ENCODE measurements around the gene GABRB3.

The GABRB3 gene

GRCh38 chr15:26673445-26673844 lies 99.4 kb downstream of the GABRB3 start:
- TF ChIP-seq, protein P1, sequence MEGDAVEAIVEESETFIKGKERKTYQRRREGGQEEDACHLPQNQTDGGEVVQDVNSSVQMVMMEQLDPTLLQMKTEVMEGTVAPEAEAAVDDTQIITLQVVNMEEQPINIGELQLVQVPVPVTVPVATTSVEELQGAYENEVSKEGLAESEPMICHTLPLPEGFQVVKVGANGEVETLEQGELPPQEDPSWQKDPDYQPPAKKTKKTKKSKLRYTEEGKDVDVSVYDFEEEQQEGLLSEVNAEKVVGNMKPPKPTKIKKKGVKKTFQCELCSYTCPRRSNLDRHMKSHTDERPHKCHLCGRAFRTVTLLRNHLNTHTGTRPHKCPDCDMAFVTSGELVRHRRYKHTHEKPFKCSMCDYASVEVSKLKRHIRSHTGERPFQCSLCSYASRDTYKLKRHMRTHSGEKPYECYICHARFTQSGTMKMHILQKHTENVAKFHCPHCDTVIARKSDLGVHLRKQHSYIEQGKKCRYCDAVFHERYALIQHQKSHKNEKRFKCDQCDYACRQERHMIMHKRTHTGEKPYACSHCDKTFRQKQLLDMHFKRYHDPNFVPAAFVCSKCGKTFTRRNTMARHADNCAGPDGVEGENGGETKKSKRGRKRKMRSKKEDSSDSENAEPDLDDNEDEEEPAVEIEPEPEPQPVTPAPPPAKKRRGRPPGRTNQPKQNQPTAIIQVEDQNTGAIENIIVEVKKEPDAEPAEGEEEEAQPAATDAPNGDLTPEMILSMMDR (IDR thresholded peaks at IDR 0.05; ENCODE audit: insufficient read depth, low read length, poor library complexity, severe bottlenecking), result no peak
- Histone ChIP-seq H3K36me3 (ENCODE audit: control insufficient read depth, insufficient read depth, low read length) (no peaks in the 10 kb centered on the region), H3K4me3 (replicated peaks; ENCODE audit: low read depth, low read length) (no peak overlapping the region), H3K27me3 (replicated peaks; ENCODE audit: control insufficient read depth, insufficient read depth, low read length) (no peaks in the 10 kb centered on the region)
- no peak for DNase-seq (ENCODE audit: extremely low read depth, insufficient read length)

- Histone ChIP-seq H3K4me3 (replicated peaks; ENCODE audit: low read depth, low read length) (no peak overlapping the region), H3K27me3 (replicated peaks; ENCODE audit: control insufficient read depth, insufficient read depth, low read length) (no peaks in the 10 kb centered on the region), H3K36me3 (ENCODE audit: control insufficient read depth, insufficient read depth, low read length) (no peaks in the 10 kb centered on the region)
- TF ChIP-seq, protein P1 (IDR thresholded peaks at IDR 0.05; ENCODE audit: insufficient read depth, low read length, poor library complexity, severe bottlenecking), result no peak
- no peak for DNase-seq (ENCODE audit: extremely low read depth, insufficient read length)
These were observed 102.8 kb downstream of the GABRB3 start for GRCh38 chr15:26670116-26670515.

GRCh38 chr15:26667222-26667988 lies 105.5 kb downstream of the GABRB3 start:
- TF ChIP-seq, protein P1 (IDR thresholded peaks at IDR 0.05; ENCODE audit: insufficient read depth, low read length, poor library complexity, severe bottlenecking), result no peak

DNA sequence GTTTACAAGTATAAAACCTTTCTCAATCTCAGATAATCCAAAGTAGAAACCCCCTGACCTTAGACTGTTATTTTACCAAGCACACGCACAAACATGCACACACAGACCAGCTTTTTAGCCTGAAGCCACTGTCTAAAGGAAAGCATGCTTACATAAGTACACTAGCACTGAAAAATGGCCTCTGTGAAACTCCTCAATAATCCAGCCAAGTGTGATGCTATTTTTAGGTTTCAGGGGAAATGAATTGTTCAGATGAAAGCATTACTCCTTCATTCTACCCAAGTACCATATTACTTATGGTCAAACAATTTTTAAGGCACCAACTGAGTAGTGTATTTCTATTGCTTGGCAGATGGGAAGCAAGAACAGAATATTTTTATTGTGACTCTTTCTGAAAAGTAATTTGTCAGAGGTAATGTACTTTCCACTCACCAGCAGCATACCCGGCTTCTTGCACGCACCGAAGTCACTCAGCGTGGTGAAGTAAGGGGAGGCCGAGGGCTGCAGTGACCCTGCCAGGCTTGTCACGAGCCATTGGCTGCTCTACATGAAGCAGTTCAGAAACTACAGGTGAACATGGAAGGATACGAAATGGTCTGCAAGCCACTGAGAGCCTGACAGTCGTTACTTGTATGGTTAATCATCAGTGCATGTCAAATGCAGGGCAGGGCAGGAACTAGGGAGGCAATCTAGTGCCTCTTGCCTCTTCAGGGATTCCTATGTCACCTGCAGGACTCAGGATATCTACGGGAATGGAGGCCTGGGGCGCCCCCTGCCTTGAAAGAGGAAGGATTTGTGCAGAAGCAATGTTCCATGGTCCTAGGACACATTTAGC lies 106.7 kb downstream of the GABRB3 start:
- DNase-seq (ENCODE audit: extremely low read depth, insufficient read length), result no peak
- Histone ChIP-seq H3K27me3 (replicated peaks; ENCODE audit: control insufficient read depth, insufficient read depth, low read length) (no peaks in the 10 kb centered on the region), H3K36me3 (ENCODE audit: control insufficient read depth, insufficient read depth, low read length) (no peaks in the 10 kb centered on the region), H3K4me3 (replicated peaks; ENCODE audit: low read depth, low read length) (no peak overlapping the region)
- TF ChIP-seq, protein P1 (IDR thresholded peaks at IDR 0.05; ENCODE audit: insufficient read depth, low read length, poor library complexity, severe bottlenecking), result no peak

More at GRCh38 chr15:26667222-26667988, 105.5 kb downstream of the GABRB3 start:
- no peak for DNase-seq (ENCODE audit: extremely low read depth, insufficient read length)
- H3K4me3 ChIP-seq (replicated peaks; ENCODE audit: low read depth, low read length), result no peak overlapping the region
- H3K27me3 ChIP-seq (replicated peaks; ENCODE audit: control insufficient read depth, insufficient read depth, low read length), result no peaks in the 10 kb centered on the region
- no peaks in the 10 kb centered on the region for H3K36me3 ChIP-seq (ENCODE audit: control insufficient read depth, insufficient read depth, low read length)

DNA sequence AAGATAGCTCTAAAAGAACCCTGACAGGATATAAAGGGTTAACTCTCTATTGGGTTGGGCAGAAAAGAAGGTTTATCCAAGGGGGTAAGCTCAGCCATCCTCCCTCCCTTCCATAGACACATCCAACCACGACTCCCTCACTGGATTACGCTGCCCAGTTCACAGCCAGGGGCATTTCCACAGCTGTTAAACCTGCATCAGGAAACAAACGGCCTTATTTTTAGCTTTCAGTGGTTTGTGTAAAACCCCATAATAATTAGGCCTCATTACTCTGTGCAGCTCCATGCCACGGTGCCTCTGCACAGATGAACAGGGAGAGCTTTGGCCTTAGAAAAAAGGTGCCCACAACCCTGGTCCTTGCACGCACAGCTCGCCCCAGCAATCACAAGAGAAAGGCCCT lies 110.6 kb downstream of the GABRB3 start:
- TF ChIP-seq, protein P1 (IDR thresholded peaks at IDR 0.05; ENCODE audit: insufficient read depth, low read length, poor library complexity, severe bottlenecking), result no peak
- DNase-seq (ENCODE audit: extremely low read depth, insufficient read length), result no peak

More for the DNA sequence above, 110.6 kb downstream of the GABRB3 start:
- Histone ChIP-seq H3K27me3 (replicated peaks; ENCODE audit: control insufficient read depth, insufficient read depth, low read length) (no peaks in the 10 kb centered on the region), H3K36me3 (ENCODE audit: control insufficient read depth, insufficient read depth, low read length) (no peaks in the 10 kb centered on the region), H3K4me3 (replicated peaks; ENCODE audit: low read depth, low read length) (no peak overlapping the region)

All from GM06990 (cell line).